ENCODE measurements around the gene MOB3A. TPM values are rescaled to one million over a fixed set of nuclear protein-coding genes. Genes with fewer than 3 reads are reported as not detected.
"Not testable (repeated sequence)": the region's sequence is repeated elsewhere in the genome, so short reads cannot be mapped to it uniquely, and the experiment has no call there.

MOB3A gene
- total RNA-seq, 2 experiments from 2014 or later = 43.7 to 44.1 TPM

DNA sequence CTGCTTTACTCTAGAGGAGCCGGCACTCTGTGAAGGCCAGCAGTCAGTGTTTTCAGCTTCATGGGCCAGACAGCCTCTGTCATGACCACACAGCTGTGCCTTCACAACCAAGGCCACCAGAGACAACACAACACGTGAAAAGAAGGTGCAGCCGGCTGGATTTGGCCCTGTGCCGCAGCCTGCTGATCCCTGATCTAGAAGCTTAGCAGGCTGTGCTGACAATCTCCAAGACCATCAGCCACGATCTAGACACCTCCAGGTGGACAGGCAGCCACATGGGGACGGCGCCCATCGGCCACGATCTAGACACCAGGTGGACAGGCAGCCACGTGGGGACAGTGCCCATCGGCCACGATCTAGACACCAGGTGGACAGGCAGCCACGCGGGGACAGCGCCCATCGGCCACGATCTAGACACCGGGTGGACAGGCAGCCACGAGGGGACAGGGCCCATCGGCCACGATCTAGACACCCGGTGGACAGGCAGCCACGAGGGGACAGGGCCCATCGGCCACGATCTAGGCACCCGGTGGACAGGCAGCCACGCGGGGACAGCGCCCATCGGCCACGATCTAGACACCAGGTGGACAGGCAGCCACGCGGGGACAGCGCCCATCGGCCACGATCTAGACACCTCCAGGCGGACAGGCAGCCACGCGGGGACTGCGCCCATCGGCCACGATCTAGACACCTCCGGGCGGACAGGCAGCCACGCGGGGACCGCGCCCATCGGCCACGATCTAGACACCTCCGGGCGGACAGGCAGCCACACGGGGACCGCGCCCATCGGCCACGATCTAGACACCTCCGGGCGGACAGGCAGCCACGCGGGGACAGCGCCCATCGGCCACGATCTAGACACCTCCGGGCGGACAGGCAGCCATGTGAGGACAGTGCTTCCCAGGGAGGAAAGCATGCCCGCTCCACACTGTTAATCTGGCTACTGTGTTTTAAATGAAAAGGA is 35.2 kb upstream of the MOB3A start:
- H3K4me3 Mint-ChIP-seq; H3K4me1 Mint-ChIP-seq (ENCODE audit: low read depth); H3K9me3 Mint-ChIP-seq; H3K36me3 Mint-ChIP-seq (ENCODE audit: low read depth); H3K27me3 Mint-ChIP-seq (ENCODE audit: low read depth); intact Hi-C loops (cut with micrococcal nuclease); H3K27ac Mint-ChIP-seq; CTCF ChIA-PET; DNase-seq: not testable (repeated sequence)

GRCh38 chr19:2129892-2130770 is 34.0 kb upstream of the MOB3A start:
- no peaks in the 10 kb centered on the region for H3K9me3 Mint-ChIP-seq
- DNase-seq = no peak
- CTCF ChIA-PET = interaction anchor here (0.6 to 0.7 kb wide), 3 partner anchors 25 to 113 kb away, joined by 3 to 4 read pairs (median 3); no protein-coding TSS in a partner anchor
- no peak overlapping the region for H3K4me3 Mint-ChIP-seq
- H3K27me3 Mint-ChIP-seq (ENCODE audit: low read depth) = no peaks in the 10 kb centered on the region
- intact Hi-C loops (cut with micrococcal nuclease) = no loop called here
- no peak overlapping the region for H3K27ac Mint-ChIP-seq
- H3K36me3 Mint-ChIP-seq (ENCODE audit: low read depth) = peaks cover 4% of the 10 kb centered on the region
- H3K4me1 Mint-ChIP-seq (ENCODE audit: low read depth) = no peaks in the 10 kb centered on the region

DNA sequence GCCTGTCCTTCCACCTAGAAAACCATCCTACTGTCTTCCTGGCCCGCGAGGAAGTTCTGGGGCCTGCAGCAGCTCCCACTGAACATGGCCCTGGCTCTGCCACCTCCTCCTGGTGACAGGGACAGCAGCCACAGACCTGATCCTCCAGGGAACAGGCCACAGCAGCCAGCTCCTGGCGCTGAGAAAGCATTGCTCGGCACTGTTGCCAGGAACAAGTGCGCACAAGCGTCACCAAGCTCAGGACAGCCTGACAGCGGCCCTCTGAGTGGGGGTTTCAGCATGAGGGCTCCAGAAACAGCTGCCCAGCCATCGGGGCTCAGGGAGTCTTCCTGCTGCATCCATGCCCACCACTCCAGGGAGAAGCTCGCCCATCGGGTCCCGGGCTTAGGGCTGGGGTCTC is 33.4 kb upstream of the MOB3A start:
- H3K4me1 Mint-ChIP-seq (ENCODE audit: low read depth) = no peaks in the 10 kb centered on the region
- no peak for DNase-seq
- intact Hi-C loops (cut with micrococcal nuclease) = no loop called here
- H3K36me3 Mint-ChIP-seq (ENCODE audit: low read depth) = peaks cover 4% of the 10 kb centered on the region
- CTCF ChIA-PET = interaction anchor here (0.6 to 0.7 kb wide), 2 partner anchors 36 to 112 kb away, joined by 3 to 4 read pairs; no protein-coding TSS in a partner anchor
- H3K9me3 Mint-ChIP-seq = no peaks in the 10 kb centered on the region
- no peak overlapping the region for H3K4me3 Mint-ChIP-seq
- no peaks in the 10 kb centered on the region for H3K27me3 Mint-ChIP-seq (ENCODE audit: low read depth)
- no peak overlapping the region for H3K27ac Mint-ChIP-seq

DNA sequence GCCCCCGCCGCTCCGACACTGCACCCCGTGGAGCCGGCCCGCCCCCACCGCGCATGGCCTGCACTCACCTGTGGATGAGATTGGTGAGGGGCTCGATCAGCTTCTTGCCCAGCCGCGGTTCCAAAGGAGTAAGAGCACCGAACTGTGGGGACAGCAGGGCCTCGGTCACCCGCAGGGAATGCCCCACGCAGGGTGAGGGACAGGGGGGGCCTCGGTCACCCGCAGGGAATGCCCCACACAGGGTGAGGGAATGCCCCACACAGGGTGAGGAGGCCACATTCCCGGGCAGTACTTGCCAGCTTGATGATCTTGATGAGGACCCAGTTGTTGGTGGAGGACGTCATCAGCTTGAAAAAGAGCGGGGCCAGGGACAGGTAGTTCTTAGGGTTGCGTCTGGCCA is 32.9 kb upstream of the MOB3A start:
- Mint-ChIP-seq H3K4me1 (ENCODE audit: low read depth) (no peaks in the 10 kb centered on the region), H3K27me3 (ENCODE audit: low read depth) (no peaks in the 10 kb centered on the region), H3K36me3 (ENCODE audit: low read depth) (peaks cover 4% of the 10 kb centered on the region), H3K9me3 (no peaks in the 10 kb centered on the region), H3K27ac (no peak overlapping the region), H3K4me3 (no peak overlapping the region)
- intact Hi-C loops (cut with micrococcal nuclease) = no loop called here
- CTCF ChIA-PET = no interaction called here
- DNase-seq = no peak

- H3K27ac Mint-ChIP-seq; H3K4me3 Mint-ChIP-seq; intact Hi-C loops (cut with micrococcal nuclease); CTCF ChIA-PET; H3K4me1 Mint-ChIP-seq (ENCODE audit: low read depth); H3K9me3 Mint-ChIP-seq; DNase-seq; H3K27me3 Mint-ChIP-seq (ENCODE audit: low read depth); H3K36me3 Mint-ChIP-seq (ENCODE audit: low read depth): not testable (repeated sequence)
Observed at GRCh38 chr19:2128252-2128651, 32.1 kb upstream of the MOB3A start.

DNA sequence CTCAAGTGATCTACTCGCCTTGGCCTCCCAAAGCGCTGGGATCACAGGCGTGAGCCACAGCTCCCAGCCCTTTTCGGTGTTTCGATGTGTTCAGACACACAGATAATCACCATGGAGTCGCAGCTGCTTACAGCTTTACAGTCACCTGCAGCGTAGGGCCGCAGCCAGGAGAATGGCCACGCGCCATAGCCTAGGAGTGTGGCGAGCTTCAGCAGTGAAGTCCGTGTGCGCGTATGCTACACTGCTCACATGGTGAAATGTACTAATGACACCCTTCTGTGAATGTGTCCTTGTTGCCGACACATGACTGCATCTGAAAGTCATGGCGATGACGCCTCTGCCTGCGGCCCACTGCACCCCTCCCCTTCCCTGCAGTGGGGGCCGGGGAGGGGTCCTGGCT is 31.6 kb upstream of the MOB3A start:
- CTCF ChIA-PET = no interaction called here
- H3K27me3 Mint-ChIP-seq (ENCODE audit: low read depth) = no peaks in the 10 kb centered on the region
- intact Hi-C loops (cut with micrococcal nuclease) = no loop called here
- no peak overlapping the region for H3K27ac Mint-ChIP-seq
- no peak overlapping the region for H3K4me3 Mint-ChIP-seq
- no peaks in the 10 kb centered on the region for H3K9me3 Mint-ChIP-seq
- H3K4me1 Mint-ChIP-seq (ENCODE audit: low read depth) = no peaks in the 10 kb centered on the region
- DNase-seq = no peak
- peaks cover 4% of the 10 kb centered on the region for H3K36me3 Mint-ChIP-seq (ENCODE audit: low read depth)

- CTCF ChIA-PET = no interaction called here
- H3K9me3 Mint-ChIP-seq = no peaks in the 10 kb centered on the region
- H3K36me3 Mint-ChIP-seq (ENCODE audit: low read depth) = peaks cover 3% of the 10 kb centered on the region
- DNase-seq = no peak
- H3K27ac Mint-ChIP-seq = no peak overlapping the region
- H3K4me1 Mint-ChIP-seq (ENCODE audit: low read depth) = no peaks in the 10 kb centered on the region
- intact Hi-C loops (cut with micrococcal nuclease) = no loop called here
- no peaks in the 10 kb centered on the region for H3K27me3 Mint-ChIP-seq (ENCODE audit: low read depth)
- no peak overlapping the region for H3K4me3 Mint-ChIP-seq
Observed at GRCh38 chr19:2126879-2127518, 30.9 kb upstream of the MOB3A start.

DNA sequence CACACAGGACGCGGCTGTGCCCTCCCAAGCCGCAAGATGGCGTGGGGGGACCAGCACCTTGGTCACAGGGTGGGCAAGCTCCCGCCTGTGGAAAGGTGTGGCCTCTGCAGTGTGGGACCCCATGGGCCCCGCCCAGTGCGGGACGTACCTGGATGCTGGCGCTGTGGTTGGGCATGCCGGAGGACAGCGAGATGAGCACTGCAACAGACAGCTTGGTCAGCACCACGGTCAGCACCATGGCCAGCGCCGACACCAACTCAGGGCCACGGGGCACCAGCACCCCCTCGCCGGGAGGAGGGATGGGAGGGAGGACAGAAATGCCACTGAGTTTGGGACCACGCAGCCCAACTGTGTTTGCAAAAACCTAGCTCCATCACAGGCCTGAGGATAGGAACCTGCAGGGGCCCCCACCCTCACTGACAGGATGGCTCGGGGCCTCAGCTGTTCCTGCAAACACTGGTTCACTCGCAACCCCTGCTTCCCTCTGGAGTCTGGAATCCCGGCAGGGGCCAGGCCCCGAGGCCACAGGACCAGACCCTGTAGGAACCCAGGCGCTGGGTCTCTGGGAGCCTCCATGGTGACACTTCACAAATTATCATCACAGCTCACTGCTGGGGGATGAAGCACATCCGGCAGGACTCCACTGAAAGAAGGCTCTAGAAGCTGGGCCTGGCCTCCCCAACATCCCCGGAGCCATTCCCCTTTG is 27.7 kb upstream of the MOB3A start:
- H3K4me1 Mint-ChIP-seq (ENCODE audit: low read depth) = no peaks in the 10 kb centered on the region
- no peak overlapping the region for H3K27ac Mint-ChIP-seq
- no peaks in the 10 kb centered on the region for H3K27me3 Mint-ChIP-seq (ENCODE audit: low read depth)
- DNase-seq = peak; percentile 23
- CTCF ChIA-PET = no interaction called here
- H3K36me3 Mint-ChIP-seq (ENCODE audit: low read depth) = peaks cover 11% of the 10 kb centered on the region
- intact Hi-C loops (cut with micrococcal nuclease) = no loop called here
- no peak overlapping the region for H3K4me3 Mint-ChIP-seq
- no peaks in the 10 kb centered on the region for H3K9me3 Mint-ChIP-seq

DNA sequence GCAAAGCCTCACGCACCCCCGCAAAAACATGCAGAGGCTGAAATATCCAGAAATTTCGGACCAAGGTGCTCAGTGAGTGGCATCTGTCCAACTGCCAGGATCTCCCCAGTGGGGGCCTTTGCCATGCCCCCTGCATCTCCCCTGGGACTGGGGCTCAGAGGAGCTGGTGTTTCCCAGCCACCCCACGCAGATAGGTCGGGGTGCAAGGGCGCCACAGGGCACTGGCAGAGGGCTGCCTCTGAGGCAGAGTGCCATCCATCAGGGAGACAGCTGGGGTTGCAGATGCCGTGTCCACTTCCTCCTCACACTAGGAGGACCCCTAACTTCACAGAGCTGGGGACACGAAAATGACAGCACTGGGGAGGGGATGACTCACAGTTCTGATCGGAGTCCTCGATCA is 26.9 kb upstream of the MOB3A start:
- H3K27me3 Mint-ChIP-seq (ENCODE audit: low read depth) = no peaks in the 10 kb centered on the region
- intact Hi-C loops (cut with micrococcal nuclease) = no loop called here
- H3K9me3 Mint-ChIP-seq = no peaks in the 10 kb centered on the region
- H3K4me1 Mint-ChIP-seq (ENCODE audit: low read depth) = no peaks in the 10 kb centered on the region
- no peak overlapping the region for H3K27ac Mint-ChIP-seq
- no peak for DNase-seq
- H3K36me3 Mint-ChIP-seq (ENCODE audit: low read depth) = peaks cover 12% of the 10 kb centered on the region
- H3K4me3 Mint-ChIP-seq = no peak overlapping the region
- CTCF ChIA-PET = no interaction called here

DNA sequence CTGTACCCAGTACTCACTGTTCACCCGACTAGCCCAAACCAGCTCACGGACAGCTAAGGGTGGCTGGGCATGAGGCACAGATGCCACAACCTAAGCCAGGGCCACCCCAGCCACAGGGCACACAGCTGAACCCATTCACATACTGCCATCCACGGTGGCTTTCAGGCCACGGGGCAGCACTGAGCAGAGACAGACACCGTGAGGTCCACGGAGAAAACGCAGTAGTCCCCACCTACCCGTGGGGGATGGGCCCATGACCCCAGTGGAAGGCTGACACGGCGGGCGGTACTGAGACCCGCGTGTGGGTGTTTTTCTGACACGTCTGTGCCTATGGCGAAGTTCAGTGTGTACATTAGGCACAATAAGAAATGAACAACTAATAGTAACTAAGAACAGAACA is 26.1 kb upstream of the MOB3A start:
- Mint-ChIP-seq H3K4me1 (ENCODE audit: low read depth) (no peaks in the 10 kb centered on the region), H3K9me3 (no peaks in the 10 kb centered on the region), H3K4me3 (no peak overlapping the region), H3K36me3 (ENCODE audit: low read depth) (peaks cover 15% of the 10 kb centered on the region), H3K27ac (no peak overlapping the region), H3K27me3 (ENCODE audit: low read depth) (no peaks in the 10 kb centered on the region)
- DNase-seq = no peak
- CTCF ChIA-PET = no interaction called here
- intact Hi-C loops (cut with micrococcal nuclease) = no loop called here

- CTCF ChIA-PET = no interaction called here
- Mint-ChIP-seq H3K36me3 (ENCODE audit: low read depth) (peaks cover 15% of the 10 kb centered on the region), H3K9me3 (no peaks in the 10 kb centered on the region), H3K4me1 (ENCODE audit: low read depth) (no peaks in the 10 kb centered on the region), H3K27ac (no peak overlapping the region), H3K27me3 (ENCODE audit: low read depth) (no peaks in the 10 kb centered on the region), H3K4me3 (no peak overlapping the region)
- intact Hi-C loops (cut with micrococcal nuclease) = no loop called here
- no peak for DNase-seq
Observed at GRCh38 chr19:2121416-2122051, 25.4 kb upstream of the MOB3A start.
